GM20000 (cell line): ENCODE results near the gene CD300LD.
"Not testable (repeated sequence)": the region's sequence is repeated elsewhere in the genome, so short reads cannot be mapped to it uniquely, and the experiment has no call there.

Experiments used
- DNase-seq: peaks from one replicate; pipeline ENCODE4 v3.0.0; 2012; ENCODE audit warnings: low spot score
- TF ChIP-seq, protein P1 (sequence below): IDR thresholded peaks from 2 replicates; pipeline ENCODE4 v1.5.1; 2012; ENCODE audit warnings: mild to moderate bottlenecking, control low read depth; ENCODE audit errors: extremely low read depth, missing control alignments

CD300LD gene

GRCh38 chr17:74563358-74563757 lies 28.7 kb downstream of the CD300LD start:
- DNase-seq, result no peak
- TF ChIP-seq, protein P1, sequence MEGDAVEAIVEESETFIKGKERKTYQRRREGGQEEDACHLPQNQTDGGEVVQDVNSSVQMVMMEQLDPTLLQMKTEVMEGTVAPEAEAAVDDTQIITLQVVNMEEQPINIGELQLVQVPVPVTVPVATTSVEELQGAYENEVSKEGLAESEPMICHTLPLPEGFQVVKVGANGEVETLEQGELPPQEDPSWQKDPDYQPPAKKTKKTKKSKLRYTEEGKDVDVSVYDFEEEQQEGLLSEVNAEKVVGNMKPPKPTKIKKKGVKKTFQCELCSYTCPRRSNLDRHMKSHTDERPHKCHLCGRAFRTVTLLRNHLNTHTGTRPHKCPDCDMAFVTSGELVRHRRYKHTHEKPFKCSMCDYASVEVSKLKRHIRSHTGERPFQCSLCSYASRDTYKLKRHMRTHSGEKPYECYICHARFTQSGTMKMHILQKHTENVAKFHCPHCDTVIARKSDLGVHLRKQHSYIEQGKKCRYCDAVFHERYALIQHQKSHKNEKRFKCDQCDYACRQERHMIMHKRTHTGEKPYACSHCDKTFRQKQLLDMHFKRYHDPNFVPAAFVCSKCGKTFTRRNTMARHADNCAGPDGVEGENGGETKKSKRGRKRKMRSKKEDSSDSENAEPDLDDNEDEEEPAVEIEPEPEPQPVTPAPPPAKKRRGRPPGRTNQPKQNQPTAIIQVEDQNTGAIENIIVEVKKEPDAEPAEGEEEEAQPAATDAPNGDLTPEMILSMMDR, result no peak

DNA sequence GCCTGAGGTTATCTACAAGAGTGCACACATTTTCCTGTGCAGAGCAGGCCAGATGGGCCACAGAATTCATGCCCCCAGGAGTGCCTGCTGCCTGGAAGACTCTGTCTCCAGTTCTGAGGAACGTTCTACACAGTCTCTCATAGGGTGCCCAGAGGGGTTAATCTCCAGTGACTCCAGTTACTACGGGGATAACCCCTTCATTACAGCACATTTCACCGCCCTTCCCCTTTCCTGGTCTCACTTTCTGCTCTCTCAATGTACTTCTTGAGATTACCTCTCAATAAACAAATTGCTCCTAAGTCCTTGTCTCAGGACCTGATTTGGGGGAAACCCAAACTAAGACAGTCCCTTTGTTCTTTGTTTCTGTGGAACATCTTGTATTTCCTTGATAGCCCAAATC lies 30.5 kb downstream of the CD300LD start:
- TF ChIP-seq, protein P1, result no peak
- DNase-seq, result no peak

- TF ChIP-seq, protein P1, result no peak
- no peak for DNase-seq
Measured at GRCh38 chr17:74558882-74559519, 33.1 kb downstream of the CD300LD start.

DNA sequence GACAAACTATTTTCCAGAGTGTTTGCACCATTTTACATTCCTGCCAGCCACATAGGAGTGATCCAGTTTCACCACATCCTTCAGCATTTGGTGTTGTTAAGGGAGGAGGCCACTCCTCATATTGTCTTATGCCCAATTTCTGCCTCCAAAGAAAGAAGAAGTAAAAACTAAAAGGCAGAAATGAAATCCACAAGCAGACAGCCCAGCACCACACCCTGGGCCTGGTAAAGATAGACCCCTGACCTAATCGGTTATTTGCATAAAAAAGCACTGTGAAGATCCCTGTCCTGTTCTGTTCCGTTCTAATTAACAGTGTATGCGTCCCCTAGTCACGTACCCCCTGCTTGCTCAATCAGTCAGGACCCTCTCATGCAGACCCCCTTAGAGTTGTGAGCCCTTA lies 33.7 kb downstream of the CD300LD start:
- not testable (repeated sequence) for DNase-seq

DNA sequence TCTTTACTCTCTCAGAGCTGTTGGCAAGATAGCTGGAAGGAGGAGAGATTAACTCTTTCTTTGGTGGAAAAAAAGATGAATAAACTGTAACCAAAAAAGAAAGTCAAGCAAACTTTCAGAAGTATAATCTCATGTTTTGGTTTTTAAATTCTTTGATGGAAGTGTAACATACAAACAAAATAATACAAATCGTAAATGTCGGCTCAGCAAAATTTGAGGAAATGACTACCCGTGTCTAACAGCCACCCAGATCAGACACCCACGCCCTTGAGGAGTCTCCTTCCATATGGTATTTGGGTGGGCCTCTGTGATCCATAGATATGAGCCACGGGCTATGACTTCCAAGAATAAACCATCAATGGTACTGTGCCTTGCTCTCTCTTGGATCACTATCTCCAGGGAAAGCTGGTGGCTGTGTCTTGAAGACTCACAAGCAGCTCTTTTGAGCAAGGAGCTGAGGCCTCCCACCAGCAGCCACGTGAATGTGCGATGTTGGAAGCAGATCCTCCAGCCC lies 36.6 kb downstream of the CD300LD start:
- TF ChIP-seq, protein P1, result no peak
- no peak for DNase-seq

GRCh38 chr17:74554909-74555308 lies 37.2 kb downstream of the CD300LD start:
- TF ChIP-seq, protein P1, result no peak
- DNase-seq, result no peak

GRCh38 chr17:74552037-74552436 lies 40.0 kb downstream of the CD300LD start:
- no peak for DNase-seq
- TF ChIP-seq, protein P1, result no peak

GRCh38 chr17:74550602-74551001 lies 41.5 kb downstream of the CD300LD start:
- DNase-seq, result no peak
- TF ChIP-seq, protein P1, result no peak
